HG03045 (cell line): Measurements from ENCODE around the gene MRPL50.

Experiments used
- ATAC-seq: cut with Tn5 transposase; IDR thresholded peaks from one replicate; pipeline ENCODE4 v1.9.1; 2021; ENCODE audit warnings: mild to moderate bottlenecking, moderate library complexity; ENCODE audit not compliant: unreplicated experiment

MRPL50 gene

DNA sequence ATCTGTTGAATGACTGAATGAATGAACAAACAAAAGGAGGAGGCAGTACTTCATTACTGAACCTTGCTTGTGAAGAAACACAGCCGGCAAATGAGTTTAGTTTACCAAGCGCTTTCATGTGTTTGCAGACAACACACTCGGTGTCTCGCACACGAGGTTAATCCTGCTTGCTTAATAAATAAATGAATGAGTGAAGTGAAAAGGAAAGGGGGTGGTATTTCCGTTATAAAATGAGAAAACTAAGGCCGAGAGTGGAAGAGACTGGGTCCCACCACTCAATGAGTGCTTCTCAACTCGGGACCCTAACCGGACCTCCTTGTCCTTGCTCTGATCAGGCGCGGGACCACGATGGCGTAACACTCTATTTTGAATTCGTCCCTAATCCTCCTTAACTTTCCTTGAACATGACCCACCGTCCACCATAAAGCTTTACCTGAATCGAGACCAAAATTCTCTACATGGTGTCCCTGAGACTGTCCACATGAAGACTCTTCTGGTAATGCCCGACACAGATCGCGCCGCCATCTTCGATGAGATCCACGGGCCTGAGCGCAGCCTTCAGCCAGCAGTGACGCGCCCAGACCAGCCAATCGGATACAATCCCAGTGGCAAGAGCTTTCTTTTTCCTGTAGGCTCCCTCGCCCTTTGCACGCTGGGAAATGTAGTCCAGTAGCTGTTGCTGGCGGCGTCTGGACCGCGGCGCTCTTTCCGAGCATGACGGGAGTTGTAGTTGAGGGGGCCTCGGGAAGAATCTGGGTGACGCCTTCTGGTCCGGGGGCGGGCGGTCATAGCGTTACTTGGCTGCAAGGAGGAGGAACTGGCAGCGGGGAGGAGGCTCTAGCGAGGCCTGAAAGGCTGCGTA is at the start of gene MRPL50, which contains the start of gene ZNF189:
Gene MRPL50, minus strand, starts transcription at position 551 of the 862 bp plus-strand sequence. Its CDS starts 26 bp downstream, at position 525.
Gene ZNF189, plus strand, starts transcription at position 784 of the 862 bp plus-strand sequence. CDS start 306 bp downstream, outside the sequence.
- ATAC-seq = peak; percentile 99

GRCh38 chr9:101446732-101447131 is 48.3 kb upstream of the MRPL50 start:
- ATAC-seq = no peak

DNA sequence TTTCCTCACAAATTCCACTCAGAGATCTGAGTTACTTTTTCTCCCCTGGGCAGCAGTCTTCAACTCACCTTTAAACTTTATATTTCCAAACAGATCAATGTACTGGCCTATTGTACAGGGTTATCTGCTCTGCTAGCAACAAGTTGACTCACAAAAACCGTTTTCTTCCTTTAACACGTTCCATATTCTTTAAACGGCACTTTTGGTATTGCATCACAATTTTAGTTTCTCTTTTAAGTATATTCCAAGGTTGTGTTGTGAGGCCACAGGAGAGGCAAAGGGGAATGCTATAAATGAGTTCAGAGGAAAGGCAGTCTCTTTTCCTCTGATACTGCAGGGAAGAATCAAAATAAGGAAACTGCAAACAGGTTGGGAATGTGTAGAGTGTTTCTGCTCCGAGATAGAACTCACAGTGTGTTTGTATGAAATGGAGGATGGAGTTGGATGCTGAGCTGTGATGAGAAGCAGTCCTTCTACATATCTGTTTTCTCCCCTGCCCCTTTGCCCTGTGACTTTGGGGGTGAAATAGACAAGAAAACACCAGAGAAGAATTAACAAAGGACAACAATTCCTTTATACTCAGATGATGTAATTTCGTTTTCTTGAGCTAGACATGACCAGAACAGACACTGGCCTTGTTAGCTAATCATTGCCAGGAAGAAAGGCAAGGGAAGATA is 47.1 kb upstream of the MRPL50 start:
- no peak for ATAC-seq

GRCh38 chr9:101443364-101443771 is 45.0 kb upstream of the MRPL50 start:
- ATAC-seq = no peak

GRCh38 chr9:101442736-101443135 is 44.3 kb upstream of the MRPL50 start:
- ATAC-seq = no peak

- no peak for ATAC-seq
Observed at GRCh38 chr9:101442318-101442717, 43.9 kb upstream of the MRPL50 start.

DNA sequence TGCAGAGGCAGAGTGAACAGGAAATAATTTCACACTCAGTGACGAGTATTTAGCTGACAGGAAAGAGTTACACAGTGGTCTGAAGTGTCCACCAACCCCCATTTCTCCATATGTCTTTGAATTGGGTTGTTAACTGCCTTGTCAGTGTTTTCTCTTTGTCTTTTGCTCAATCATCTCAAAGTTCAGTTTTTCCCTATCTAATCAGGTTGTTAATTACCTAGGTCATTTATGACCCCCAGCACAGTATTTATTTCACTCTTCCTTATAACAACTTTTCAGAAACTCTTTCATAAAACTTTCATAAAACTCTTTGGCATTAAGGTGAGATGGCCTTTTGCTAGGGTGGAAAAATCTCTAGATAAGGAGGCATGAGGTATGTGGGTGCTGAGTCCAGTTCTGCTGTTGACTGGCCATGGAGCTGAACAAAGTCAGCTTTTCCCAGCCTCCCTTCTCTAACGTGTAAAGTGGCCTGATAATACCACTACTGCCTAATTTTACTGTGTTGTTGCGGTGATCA is 42.4 kb upstream of the MRPL50 start:
- ATAC-seq = no peak

GRCh38 chr9:101438523-101438922 is 40.1 kb upstream of the MRPL50 start:
- ATAC-seq = no peak

- no peak for ATAC-seq
Observed at GRCh38 chr9:101437806-101438232, 39.4 kb upstream of the MRPL50 start.

DNA sequence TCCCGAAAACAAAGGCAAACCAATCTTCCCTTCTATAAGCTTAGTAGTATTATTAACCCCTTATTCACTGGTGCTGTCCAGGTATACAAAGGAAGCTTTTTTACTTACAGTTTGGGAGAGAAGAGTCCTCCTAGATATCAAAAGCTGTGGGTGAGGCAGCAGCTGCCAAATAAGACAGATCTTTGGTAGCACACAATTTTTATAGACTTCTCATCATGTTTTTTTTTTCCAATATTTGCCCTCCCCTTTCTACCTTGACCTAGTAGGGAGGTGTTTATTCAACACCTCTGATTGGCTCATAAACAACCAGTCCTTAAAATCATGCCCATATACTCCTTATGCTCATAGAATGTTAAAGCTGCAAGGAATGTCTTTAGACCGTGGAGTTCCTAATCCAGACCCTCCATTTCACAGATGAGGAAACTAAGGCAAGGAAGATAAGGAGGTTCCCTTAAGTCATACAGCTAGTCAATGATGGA is 37.2 kb upstream of the MRPL50 start, which contains the start of gene ALDOB:
Gene ALDOB, minus strand, starts transcription at position 174 of the 479 bp plus-strand sequence. CDS start 4,887 bp downstream, outside the sequence.
- ATAC-seq = no peak

DNA sequence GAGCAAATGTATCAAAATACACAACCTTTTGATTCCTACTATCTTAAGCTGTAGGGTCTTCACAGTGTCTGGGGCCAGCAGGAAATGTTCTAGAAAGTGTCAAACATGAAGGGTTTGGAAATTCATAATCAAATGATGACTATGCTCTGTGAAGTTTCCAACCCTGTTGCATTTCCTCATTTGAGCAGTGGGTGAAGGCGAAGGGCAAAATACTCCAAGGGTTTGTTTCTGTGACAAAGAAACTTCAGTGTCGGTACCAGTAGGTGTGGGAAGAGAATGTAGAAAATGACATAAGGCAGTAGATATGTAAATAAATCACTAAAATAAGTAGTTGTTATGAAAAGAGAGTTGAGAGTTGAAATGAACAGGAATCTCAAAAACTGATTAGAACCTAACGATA is 36.6 kb upstream of the MRPL50 start:
- no peak for ATAC-seq

DNA sequence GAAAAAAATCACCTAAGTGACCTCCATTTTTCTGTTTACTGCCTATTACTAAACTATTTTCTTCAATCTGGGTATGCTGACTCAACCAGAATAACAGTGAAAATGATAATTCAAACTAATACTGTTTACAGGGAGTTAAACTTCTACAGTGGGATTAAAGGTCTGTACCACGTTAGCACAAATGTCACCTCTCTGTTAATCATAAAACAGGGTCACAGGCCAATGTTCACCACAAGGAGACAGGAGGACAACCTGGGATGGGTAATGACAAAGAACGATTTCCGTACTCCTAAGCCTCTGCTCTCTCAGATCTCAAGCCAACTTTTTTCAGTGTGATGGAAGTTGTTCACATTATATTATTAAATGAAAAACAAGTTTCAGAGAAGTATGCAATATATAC is 34.8 kb upstream of the MRPL50 start:
- no peak for ATAC-seq

GRCh38 chr9:101432740-101433139 is 34.3 kb upstream of the MRPL50 start:
- no peak for ATAC-seq

DNA sequence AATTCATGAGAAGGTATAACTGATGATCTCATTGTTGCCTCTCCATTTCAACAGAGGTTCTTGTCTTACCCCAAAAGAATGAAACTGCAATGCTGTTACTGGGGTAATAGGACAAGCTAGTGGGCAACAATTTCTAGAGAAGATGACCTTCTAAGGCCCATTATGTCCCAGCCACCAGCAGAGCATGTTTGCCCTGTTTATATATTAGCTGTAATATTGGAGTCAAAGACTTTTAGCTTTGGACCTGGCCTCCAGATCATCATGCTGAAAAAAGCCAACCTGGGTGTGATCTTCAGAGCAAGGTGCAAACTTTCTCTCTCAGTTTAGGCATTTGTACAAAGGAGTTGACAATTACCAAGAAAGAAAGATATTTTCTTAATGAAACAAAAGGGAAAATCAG is 33.8 kb upstream of the MRPL50 start:
- no peak for ATAC-seq

GRCh38 chr9:101429736-101430135 is 31.3 kb upstream of the MRPL50 start:
- ATAC-seq = no peak

DNA sequence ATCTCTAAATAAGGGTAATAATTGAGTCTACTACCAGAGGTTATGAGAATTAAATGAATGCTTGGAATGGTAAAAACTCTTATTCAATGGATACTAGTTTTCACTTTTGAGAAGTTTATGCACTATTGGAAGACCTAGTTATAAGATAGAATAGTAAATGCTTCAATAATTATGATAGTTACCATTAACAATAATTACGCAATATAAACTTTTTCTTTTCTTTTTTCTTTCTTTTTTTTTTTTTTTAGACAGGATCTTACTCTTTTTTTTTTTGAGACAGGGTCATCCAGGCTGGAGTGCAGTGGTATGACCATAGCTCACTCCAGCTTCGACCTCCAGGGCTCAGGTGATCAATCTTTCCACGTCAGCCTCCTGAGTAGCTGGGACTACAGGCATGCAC is 30.5 kb upstream of the MRPL50 start:
- no peak for ATAC-seq

GRCh38 chr9:101427957-101428655 is 29.7 kb upstream of the MRPL50 start:
- ATAC-seq = no peak

DNA sequence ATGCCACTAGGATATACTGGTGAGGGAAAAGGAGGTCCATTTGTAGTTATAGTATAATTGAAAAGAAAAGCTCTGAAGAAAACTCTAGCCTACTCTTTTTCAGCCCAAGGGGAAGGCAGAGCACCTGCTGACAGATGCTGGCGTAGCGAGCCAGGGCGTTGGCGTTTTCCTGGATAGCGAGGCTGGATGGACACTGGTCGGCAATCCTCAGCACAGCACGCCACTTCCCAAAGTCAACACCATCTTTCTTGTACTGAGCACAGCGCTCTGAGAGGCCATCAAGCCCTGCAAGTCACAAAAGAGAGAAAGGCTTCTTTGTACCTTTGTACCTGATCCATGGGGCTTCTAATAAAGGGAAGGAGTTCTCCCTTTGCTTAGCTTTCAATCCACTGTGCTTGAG is 28.9 kb upstream of the MRPL50 start:
- ATAC-seq = no peak

- no peak for ATAC-seq
Observed at GRCh38 chr9:101421653-101422065, 23.2 kb upstream of the MRPL50 start.

DNA sequence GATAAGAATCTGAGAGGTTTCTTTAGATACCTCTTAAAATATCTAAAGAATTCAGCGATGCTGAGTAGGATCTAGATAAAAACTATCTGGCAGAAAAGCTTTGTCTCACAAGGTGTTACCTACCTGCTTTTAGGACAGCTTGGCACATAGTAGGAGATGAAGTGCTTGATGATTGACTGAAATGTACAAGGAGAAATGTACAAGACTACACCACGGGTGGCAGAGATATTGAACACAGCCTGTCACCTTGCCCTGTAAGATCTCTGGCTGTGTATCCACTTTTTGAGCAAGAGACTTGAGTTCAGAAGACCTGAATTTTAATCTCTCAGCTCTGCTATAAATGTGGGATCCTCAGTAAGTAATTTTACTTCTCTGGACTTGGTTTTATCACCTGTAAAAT is 21.4 kb upstream of the MRPL50 start:
- no peak for ATAC-seq
